Measurements from ENCODE around the gene DOK6.
"Not testable (repeated sequence)": the region's sequence is repeated elsewhere in the genome, so short reads cannot be mapped to it uniquely, and the experiment has no call there.

Gene DOK6

DNA sequence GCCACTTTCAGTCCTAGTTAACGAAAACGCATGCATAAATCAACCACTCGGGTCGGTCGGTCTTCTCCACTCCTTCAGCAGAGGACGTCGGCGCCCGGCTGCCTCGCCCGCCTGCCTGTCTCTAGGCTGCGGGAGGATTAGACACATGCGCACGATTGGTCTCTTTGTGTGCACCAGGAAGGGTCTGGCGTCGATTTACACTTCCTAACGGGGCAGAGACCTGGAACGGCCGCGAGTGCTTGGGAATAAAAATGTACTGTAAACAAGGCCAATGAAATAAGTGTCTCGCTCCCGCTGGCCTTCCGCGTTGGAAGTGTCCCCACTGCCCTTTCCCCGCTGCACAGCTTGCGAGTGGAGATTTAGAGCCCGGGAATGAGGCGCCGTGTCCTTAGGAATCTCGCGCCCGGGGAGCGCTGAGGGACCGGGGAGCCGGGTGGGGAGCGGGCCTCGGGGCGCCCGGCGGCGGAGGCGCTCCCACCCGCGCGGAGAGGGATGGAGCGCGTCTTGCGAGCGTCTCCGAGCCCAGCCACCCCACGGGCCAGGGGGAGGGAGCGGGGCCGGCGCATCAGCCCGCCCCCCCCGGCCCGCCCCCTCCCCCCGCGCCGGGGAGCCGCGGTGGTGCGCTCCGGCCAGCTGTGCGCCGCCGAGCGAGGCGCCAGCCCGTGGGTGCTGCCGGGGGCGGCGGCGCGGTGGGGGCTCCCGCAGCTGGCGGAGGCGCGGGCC lies at the start of gene DOK6:
Gene DOK6 (plus strand): TSS at position 636 of the 723 bp plus-strand sequence.
- peak; percentile 87 for DNase-seq

DNA sequence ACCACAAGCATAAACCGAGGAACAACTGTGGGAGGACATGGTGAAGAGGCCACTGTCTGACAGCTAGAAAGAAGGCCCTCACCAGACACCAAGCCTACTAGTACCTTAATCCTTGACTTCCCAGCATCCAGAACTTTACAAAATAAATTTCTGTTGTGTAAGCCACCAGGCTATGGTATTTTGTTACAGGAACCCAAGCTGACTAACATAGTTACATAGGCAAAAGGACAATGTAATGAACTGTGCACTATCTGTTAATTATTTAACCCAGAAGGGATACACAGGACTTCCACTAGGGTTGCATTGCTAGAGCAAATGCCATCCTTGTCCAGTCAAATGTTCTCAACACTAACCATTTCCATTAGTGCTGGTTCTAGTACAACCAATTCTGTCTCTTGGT lies 47.7 kb upstream of the DOK6 start:
- DNase-seq = no peak

DNA sequence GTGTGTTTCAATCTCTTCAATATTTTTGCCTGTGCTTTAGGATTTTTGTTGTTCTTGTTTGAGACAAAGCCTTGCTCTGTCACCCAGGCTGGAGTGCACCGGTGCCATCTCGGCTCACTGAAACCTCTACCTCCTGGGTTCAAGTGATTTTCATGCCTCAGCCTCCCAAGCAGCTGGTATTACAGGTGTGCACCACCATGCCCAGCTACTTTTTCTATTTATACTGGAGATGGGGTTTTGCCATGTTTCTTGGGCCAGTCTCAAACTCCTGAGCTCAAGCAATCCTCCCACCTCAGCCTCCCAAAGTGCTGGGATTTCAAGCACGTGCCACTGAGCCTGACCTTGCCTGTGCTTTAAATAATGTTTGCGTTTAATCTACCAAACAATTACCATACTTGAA lies 43.1 kb upstream of the DOK6 start:
- no peak for DNase-seq

DNA sequence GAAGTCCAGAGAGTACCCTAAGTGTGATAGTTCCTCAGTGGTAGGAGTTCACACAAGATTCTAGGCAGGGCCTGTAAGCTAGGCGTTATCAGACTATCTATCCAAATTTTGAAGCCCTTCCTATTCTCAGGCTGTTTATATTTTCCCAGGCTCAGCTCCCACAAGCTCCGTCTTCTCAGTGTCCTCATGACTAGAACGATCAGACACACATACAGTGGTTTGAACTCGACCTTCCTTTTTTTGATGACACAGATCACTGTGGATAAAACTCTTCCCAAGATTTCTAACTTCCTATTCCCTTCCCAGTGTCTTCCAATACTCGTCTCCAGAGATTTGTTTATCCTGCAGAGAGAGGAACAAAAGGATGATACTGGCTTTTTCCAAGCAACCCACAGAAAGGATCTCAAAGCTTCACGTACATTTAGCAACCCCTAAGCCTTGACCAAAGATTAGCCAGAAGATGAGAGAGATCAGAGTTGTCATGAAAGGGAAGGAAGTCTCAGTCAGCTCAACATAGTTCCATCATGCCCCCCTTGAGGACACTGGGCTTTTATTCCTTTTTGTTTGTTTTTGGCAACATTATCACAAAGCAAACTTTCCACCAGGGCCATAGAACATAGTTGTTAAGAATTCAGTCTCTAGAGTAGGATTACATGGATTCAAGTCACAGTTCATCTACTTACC lies 42.3 kb upstream of the DOK6 start:
- DNase-seq = no peak

DNA sequence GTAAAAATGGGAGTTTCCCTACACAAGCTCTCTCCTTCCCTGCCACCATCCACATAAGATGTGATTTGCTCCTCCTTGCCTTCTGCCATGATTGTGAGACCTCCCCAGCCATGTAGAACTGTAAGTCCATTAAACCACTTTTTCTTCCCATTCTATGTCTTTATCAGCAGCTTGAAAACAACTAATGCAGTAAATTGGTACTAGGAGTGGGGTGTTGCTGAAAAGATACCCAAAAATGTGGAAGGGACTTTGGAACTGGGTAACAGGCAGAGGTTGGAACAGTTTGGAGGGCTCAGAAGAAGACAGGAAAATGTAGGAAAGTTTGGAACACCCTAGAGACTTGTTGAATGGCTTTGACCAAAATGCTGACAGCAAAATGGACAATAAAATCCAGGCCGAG lies 40.9 kb upstream of the DOK6 start:
- not testable (repeated sequence) for DNase-seq

DNA sequence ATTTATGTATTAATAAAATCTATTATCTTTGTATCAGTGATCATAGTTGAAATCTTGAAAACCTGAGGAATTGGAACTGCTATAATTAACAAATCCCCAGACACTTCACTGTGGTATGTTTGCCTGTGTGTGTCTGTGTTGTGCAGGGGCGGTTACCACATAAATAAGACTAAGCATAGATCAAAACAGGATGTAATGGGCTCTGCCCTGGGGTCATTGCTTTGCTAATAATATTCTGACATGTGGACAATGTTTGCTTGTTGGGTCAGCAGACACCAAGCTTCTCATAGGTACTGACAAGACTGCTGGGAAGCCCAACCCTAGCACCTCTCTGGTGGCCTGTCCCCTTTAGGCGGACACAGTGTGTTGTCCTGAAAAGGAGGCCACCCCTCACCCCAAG lies 35.8 kb upstream of the DOK6 start:
- DNase-seq = no peak

DNA sequence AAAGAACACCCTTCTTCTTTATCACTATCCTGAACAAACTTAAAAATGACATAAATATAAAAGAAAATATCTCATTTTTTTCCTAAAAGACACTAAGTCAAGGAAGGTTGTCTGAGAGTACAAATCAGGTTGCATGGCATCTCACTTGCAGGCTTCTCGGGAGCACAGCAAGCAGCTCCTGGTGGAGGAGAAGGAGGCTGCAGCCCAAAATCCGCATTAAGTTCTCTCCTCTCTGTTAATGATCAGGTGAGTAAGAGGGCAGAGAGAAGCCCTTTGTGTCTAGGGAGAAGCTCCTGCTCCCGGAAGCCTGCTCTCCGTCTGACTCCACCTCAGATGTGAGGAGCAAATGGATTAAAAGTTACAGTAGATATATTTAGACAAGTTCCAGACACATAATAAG lies 35.0 kb upstream of the DOK6 start:
- no peak for DNase-seq

DNA sequence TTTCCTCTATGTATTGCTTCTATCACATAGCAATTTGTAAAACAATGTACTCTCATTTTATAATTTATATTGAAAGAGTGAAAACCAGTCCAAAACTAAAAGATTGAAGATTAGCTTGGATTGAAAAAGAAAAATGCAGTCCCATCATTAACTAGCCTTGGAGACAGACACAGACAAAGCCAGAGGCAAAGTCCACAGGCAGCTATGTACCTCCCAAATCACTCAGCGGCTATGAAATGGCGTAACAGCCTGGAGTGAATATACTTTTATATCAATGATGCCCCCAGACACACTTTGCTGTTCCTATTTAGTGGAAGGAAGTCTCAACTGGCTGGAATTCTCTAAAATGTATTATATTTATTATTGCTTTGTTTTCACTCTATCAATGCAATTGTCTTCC lies 33.6 kb upstream of the DOK6 start:
- DNase-seq = no peak

DNA sequence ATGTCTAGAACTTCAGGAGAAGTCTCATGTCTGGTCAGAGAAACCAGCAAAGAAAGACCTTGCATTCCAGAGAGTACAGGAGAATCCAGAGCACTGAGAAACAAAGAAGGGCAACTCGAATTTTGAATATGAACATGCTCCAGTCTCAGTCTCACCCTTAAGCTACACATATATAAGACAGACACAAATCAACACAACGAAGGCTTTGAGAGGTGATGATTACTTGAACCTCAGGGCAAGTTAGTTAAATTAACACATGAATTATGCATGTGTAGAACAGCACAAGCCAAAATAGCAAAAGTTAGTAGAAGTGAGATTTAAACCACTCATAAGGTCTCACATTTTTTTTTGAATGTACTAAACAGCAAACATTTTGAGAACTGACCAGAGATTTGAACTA lies 29.0 kb upstream of the DOK6 start:
- no peak for DNase-seq

DNA sequence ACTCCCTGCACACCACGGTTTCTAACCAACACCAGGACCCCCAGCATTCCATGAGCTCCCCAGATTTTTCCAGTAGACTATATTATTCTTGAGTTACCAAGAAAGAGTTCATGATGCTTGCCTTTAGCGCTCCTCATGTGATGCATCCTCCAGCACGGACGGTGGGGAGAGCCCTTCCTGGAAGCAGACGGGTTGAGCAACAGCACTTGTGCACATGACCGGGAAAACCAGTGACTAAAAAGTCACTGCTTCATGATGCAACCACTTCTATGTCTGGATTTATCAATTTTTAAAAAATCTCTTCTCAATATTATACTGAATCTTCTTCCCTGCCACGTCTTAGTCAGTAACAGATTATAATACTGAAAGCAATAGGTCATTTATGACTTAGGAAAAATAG lies 20.4 kb upstream of the DOK6 start:
- DNase-seq = no peak

DNA sequence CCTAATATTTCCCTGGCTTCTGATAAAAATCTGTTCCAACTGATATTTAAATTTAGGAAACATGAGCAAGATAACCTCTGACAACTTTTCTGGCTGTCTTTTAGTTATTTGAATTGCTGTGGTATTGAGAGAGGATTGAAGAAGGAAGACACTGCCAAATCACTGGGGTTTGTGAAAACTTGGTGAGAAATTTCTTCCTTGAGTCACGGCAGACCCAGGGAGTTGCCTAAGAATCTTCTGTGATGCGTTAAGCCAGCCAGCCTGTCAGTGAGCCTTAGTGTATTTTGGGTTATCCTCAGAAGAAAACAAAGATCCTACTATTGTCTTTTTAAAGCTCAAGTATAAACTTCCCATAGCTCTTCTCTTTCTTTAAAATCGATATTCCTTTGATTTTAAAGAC lies 17.5 kb upstream of the DOK6 start:
- no peak for DNase-seq

DNA sequence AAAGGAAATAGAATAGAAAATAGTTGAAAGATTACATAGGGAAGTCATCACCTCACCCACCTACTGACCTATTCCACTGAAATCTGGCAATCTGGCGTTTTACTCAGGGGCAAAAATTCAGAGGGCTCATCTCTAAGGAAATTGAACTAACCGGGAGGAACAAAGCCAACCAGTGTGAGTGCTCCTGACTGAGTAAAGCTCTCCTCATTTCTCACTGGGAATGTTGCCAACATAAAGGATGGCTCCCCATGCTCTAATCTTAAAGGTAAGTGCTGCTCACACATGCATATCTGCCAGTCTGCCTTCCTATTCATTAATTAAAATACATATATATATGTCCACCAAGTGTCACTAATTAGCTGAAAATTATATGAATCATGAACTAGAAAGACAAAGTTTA lies 13.5 kb upstream of the DOK6 start:
- DNase-seq = no peak

DNA sequence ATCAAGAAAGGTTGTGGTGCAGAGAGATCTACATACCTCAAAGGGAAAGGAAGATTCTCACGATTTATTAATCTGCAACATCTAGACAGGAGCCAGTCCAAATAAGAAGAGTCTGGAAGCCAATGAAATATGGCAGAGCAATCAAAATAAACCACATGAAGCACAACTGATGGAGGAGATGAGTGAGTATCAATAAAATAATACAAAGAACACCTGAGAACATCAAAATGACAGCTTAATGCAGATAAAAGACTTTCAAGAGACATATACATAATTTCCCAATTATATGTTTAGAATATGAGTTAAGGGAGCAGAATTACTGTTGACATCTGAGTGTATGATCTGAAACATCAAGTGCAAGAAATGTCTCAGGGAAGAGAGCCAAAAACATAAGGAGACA lies 12.5 kb upstream of the DOK6 start:
- no peak for DNase-seq

DNA sequence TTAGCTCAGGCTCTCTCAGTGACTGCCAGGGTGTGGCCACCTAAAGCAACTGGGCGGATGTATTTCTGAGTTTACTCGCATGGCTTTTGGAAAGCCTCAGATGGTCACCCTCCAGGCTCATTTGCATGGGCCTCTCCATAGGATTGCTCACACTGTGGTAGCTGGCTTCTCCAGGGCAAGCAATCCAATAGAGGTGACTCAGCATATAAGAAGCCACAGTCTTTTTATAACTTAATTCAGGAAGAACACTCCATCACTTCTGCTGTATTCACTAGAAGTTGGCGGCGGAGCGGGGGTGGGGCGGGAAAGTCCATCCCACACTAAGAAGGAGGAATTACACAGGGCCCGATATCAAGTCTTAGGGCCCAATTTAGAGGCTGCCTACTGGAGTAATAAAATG lies 3.6 kb upstream of the DOK6 start:
- no peak for DNase-seq

DNA sequence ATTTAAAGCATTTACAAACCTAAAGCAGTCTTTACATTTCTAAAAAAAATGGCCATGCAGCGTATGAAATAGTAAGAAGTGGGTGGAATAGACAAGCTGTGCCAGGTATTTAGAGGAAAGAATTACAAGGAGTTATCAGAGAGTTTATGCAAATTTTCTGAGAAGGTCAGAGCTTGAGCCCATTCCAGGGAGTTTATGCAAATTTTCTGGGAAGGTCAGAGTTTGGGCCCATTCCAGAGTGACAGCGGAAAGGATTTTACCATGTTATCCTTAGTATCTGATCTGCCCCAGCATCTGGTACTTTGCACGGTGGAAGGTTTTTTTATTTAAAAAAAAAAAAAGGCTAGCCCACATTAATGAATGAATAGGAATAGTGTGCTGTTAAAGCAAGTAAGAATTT lies 1.4 kb upstream of the DOK6 start:
- DNase-seq = no peak

DNA sequence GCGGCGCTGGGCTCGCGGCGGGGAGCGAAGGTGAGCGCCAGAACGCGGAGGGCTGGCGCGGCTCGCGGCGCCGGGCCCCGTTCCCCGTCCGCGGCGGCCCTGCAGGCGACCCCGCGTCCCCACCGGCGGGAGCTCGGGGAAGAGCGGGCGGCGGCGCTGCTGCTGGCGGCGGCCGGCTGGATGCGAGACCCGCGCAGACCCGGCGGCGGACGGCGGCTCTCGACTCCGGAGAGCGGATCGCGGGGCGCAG lies 213 bp downstream of the DOK6 start:
- no peak for DNase-seq

DNA sequence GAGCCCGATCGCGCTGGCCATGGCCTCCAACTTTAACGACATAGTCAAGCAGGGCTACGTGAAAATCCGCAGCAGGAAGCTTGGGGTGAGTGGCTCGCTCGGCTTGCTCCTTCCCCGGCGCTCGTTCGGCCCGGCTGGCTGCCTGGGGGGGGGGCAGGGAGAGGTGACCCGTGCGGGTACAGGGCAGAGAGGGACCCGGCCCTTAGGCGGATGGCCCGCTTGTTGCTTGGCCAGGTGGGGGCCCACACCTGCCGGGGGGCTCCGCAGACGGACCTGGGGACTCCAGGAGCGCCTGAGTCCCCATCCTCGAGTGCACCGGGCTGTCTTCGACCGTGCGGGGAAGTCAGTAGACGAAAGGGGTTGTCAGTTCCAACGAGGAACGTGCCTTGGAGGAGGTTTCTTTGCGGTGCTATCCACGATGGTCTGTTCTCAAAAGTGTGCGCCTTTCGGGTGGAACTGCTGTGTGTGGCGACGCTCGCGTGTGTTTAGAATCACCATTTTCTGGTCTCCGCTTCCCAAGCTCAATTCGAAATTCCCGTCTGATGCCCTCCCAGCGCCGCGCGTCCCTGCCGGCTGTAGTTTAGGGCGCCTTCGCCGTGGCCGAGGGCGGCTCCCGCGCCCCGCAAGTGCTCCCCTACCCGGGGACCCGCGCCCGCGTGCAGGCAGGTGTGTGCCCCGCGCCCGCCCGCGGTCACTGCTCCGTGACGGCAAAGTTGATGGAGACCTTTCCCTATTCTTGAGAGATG lies 711 bp downstream of the DOK6 start:
- DNase-seq = no peak

DNA sequence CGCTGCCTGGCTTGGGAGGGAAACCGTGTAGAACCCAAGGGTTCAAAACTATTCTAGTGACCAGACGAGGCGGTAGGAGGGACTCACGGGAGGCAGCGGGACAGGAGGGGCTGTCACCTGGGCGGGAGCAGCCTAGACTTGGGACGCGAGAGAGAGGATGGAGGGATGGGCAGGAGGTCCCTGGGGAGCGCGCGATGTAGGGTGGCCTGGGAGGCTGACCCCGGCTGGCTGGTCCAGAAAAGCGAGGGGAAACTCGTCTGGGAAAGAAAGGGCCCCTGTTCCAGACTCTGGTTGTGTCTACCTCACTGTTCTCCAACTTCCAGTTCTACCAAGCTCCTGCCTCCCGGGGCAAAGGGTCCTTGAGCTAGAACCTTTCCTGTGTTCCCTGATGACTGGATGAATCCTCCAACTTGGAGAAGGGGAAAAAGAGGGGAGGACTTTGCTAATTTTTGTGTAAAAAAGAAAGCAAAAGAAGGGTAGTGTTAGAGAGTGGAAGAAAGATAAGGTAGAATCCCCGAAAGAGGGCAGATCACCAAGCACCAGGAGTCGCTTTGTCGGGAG lies 1.4 kb downstream of the DOK6 start:
- no peak for DNase-seq

DNA sequence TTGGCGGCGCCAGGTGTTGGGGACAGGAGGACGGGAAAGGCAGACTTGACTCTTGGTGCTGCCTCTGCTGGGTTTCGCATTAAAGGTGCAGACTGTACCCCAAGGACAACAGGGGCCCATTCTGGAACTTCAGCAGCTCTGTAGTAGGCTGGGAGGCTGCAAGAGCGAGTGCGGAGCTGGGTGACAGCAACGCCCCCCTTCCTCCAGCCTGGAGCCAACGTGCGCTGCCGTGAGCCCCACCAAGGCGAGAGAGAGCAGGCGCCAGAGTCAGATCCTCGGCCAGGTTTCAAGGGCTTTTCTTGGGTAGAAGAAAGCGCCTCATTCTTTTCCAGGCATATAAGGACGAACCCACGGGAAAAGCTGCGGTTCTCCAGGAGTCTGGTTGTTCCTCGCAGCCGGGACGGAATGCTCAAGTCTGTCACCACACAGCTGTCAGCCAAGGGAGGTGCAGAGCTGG lies 1.9 kb downstream of the DOK6 start:
- no peak for DNase-seq

DNA sequence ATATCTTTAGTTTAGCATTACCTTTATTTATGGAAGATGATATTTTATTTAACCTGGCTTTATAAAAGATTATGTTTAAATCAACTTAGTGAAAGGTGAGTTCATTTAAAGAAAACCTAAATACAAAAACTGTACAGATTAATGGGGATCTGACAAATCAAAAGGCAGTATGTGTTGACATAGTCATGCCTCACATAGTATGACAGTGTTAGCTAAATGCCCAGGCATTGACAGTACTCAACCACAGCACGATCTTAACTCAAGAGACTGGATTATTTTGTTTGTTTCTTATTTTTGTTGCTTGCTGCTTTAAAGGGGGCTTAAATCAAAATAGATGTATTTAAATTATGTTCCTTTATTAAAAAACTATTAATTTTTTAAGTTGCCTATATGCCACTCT lies 7.8 kb downstream of the DOK6 start:
- DNase-seq = no peak

DNA sequence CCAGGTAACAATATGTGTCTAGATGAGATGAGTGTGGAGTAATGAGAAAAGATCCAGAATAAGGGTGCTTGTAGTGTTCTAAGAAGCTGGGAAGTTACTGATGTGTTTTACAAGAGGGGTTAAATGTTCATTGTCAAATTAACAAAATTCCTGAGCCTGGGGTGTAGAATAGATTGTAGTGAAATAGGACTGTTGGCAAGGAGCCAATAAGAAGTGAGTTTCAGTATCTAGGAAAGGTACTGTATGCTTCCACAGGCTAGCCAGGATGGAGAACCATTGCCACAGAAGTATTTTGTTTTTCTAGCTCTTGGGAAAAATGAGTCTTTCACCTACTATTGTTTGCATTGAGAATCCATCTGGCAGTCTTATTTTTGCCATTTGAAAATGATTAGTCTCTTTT lies 10.5 kb downstream of the DOK6 start:
- no peak for DNase-seq

DNA sequence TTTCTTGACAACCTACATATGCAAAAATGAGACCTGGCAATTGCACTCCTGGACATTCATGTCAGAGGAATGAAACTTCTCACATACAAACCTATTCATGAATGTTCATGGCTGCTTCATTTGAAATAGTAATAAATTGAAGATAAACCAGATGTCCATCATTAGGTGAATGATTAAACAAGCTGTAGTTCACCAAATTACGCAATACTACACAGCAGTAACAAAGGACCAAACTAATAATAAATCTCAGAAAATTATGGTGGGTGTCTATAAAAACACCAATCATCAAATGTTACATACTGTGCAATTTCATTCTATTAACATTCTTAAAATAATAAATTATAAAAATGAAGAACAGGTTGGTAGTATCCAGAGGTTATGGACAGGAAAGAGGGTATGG lies 13.5 kb downstream of the DOK6 start:
- DNase-seq = no peak

DNA sequence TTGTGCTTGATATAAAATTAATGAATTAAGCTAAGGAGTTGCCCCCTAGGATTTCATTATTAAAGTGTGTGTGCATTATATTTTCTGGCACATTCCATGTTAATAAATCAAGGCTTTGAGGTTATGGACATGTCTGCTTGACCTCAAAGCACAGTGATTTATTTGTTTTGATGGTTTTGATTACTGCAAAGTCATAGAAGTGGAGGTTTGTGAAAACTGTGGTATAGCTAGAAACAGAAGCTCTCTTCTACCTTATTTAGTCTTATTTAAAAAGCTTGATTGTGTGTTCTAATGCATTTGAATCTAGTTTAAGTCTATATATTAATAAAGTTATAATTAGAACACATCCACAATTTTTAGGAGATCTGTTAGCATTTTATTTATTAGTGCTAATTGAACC lies 32.2 kb downstream of the DOK6 start:
- DNase-seq = no peak

DNA sequence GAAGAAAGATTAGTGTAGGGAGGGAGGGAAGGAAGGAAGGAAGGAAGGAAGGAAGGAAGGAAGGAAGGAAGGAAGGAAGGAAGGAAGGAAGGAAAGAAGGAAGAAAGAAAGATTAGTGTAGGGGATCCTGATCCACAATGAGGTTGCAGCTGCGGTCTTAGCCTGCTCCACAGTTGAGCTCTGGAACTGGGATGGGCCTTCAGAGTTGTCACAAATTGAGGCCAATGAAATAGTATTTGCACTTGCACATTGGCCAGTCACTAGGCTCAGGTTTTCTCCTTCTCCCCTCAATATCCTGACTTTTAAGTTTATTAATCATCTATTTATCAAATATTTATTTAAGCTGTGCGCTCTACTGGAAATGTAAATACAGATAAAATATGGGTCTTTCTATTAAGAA lies 34.3 kb downstream of the DOK6 start:
- no peak for DNase-seq

All from SHP77 treated with DMSO at 0.1 percent for 48 hours (cell line).